HG03432 (cell line): ENCODE results near the gene QSOX2.

Source experiments
- ATAC-seq: cut with Tn5 transposase; IDR thresholded peaks from one replicate; pipeline ENCODE4 v1.9.1; 2021; ENCODE audit warnings: mild to moderate bottlenecking, moderate library complexity; ENCODE audit not compliant: unreplicated experiment

The QSOX2 gene

DNA sequence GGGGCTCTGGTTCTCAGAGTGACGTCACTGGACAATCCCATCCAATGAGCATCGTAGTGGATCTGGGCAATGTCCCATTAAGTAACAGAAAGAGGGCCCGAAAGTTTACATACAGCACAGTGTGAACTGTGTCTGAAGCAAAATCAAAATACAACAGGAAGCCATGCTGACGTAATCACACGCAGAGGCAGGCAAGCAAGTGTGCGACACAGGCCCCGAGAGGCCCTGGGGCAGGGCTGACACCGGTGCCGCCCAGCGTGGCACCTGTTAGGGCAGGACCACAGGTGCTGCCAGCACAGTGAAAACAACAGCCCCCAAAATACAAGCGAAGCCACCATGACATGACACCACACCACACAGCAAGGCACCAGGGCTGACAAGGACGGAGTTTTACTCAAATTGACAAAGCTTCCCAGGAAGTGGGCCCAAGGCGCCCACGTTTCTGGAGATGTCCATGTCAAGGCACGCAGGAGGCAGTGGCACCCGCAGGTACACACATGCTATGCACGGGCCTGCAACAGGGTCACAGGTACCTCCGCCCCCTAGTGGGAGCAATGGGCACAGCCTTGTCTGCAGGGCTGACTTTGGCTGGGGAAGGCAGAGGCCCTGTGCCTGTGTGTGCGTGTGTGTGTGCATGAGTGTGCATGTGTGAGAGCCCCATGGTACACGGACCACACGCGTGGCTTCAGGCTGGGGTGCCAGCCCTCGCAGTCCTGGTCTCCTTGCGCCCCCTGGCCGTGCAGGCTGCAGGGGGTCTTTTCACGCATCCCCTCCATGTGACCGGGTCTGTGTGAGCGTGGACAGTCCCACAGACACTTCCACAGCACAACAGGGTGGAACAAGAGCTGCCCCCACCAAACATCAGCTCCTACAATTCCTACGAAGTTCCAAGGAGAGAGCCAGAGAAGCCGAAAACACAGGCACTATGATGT lies 19.6 kb downstream of the QSOX2 start:
- peak; percentile 61 for ATAC-seq

DNA sequence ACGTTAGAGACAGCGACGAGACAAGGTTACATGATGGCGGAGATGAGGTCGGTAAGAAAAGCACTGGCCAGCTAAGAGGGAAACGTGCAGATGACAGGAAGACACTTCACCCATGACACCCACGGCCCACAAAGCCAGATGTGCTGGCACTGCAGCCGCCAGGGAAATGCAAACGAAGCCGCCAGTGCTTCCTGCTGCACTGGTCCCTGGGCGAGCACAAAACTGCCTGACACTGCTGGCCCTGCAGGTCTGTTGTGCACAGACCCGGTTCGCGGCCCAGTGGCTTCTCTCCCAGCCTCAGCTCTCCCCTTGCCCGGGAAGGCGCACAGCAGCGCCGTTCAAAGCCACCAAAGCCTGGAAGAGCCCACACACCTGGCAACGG lies 20.3 kb downstream of the QSOX2 start:
- ATAC-seq = peak; percentile 60

GRCh38 chr9:136223871-136224640 lies 21.6 kb downstream of the QSOX2 start:
- ATAC-seq = no peak

GRCh38 chr9:136222906-136223285 lies 22.7 kb downstream of the QSOX2 start:
- no peak for ATAC-seq

GRCh38 chr9:136222166-136222905 lies 23.3 kb downstream of the QSOX2 start:
- ATAC-seq = no peak

DNA sequence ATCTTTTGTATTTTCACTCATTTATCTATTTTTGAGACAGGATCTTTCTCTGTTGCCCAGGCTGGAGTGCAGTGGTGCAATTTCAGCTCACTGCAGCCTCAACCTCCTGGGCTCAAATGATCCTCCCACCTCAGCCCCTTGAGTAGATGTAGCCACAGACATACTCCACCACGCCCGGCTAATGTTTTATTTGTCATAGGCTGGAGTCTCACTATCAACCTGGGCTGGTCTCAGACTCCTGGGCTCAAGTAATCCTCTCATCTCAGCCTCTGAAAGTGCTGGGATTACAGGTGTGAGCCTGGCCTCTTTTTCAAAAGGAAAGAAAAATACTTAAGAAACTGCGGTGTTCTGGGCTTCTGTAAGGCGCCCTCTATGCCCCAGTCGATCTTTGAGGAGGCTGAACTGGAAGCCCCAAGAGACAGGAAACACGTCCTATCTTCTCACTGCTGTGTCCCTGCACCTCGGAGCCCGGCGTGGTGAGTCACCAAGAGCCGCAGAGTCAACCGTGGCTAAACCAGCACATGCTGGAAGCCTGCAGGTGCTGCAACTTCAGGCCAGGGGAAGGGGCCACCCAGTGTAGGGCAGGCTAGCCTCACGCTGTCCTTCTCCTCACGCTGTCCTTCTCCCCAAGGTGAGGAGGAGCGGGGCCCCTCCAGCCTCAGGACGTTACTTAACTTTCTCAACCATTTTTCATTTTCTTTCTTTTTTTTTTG lies 25.4 kb downstream of the QSOX2 start:
- ATAC-seq = no peak

GRCh38 chr9:136219276-136219675 lies 26.3 kb downstream of the QSOX2 start:
- ATAC-seq = no peak

DNA sequence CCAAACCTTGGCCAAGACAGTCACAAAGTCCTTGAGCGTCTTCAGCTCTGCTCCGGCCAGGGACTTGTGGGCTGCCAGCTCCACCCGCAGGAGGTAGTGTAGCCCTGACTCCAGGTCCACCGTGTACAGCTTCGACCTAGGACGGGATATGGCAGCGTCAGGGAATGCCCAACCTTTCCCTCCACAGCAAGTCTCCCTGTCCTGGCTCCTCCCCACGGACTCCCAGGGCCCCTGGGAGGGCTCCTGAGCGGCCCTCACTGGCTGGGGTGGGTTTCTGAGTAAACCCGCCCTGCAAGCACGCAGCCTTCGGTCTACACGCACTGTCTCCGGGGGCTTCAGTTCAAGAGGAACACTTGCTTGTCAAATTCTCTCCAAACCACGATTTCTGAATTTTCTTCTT lies 26.9 kb downstream of the QSOX2 start:
- no peak for ATAC-seq

- no peak for ATAC-seq
Observed at GRCh38 chr9:136218271-136218670, 27.3 kb downstream of the QSOX2 start.

- no peak for ATAC-seq
Observed at GRCh38 chr9:136216541-136217244, 28.9 kb downstream of the QSOX2 start.

- no peak for ATAC-seq
Observed at GRCh38 chr9:136213733-136214132, 31.9 kb downstream of the QSOX2 start.

- no peak for ATAC-seq
Observed at GRCh38 chr9:136212345-136212950, 33.2 kb downstream of the QSOX2 start.

DNA sequence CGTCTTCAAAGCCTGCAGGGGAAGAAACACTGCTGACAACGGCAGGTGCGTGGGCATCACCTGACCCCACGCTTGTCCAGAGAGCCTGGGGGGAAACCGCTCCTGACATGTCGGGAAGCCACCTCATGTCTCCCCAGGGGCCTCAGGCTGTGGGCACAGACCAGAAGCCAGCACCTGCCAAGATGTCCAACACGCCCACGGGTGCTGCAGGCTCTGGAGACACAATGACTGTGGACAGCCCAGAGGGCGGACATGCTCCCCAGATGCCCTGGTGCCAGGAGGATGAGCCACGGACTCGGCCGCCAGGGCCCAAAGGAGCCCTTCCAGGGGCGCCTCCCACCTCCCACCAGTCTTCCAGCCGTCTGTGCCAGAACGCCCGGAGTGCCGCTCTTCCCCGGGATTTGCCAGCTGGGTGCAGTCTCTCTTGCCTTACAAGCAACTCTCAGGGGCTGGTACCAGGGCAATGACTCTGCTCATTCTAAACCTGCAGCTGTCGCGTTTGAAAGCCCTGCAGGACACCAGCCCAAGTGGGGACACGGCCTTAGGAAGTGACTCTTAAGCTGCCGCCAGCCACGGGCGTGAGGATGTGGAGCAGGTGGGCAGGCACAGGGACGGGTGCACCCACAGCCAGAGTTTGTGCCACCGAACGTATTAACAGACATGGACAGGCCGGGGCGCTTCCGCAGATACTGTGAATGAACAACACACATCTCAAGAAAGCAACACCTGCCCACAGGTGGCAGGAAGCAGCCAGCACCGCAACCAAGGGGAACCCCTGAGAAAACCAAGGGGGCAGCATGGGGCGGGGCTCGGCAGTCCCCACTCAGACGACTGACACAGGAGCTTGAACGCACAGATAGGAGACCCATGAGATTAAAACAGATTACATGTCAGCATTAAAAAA lies 33.9 kb downstream of the QSOX2 start:
- no peak for ATAC-seq

DNA sequence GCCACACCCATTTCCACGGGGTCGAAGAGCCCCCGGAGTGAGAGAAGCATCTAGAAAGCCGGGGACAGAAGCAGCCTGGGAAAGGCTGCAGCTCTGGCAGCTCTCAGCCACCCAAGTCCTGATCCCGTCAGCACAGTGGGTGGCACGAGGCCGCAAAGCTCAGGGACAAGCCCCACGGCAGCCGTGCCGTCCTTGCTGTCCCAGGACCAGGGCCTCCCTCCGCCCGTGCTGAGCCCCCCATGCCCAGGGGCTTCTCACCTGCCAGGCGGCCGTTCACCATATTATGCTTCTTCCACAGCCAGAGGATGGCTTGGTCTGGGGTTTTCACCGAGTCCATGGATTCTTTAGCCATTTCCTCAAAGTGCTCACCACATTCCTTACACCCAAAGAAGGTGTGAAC lies 34.6 kb downstream of the QSOX2 start:
- no peak for ATAC-seq

DNA sequence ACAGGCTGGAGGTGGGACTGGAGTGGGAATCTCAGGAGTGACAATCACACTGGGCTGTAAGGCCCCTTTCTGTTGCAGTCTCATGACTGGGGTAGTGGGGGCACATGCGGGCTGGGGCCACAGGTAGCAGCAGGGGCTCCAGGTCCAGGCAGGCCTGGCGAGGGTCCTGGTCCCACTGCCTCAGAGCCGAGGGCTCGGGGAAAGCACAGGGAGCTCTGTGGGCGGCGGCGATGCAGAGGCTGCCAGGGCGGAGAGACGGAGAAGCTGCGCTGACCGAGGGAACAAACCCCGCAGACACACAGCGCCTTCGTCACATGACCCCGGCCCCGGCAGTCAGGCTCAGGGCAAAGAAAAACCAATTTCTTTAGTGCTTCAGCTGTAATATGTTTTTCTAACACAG lies 35.3 kb downstream of the QSOX2 start:
- ATAC-seq = no peak

- ATAC-seq = no peak
Observed at GRCh38 chr9:136209786-136210185, 35.8 kb downstream of the QSOX2 start.

- no peak for ATAC-seq
Observed at GRCh38 chr9:136209232-136209631, 36.4 kb downstream of the QSOX2 start.

DNA sequence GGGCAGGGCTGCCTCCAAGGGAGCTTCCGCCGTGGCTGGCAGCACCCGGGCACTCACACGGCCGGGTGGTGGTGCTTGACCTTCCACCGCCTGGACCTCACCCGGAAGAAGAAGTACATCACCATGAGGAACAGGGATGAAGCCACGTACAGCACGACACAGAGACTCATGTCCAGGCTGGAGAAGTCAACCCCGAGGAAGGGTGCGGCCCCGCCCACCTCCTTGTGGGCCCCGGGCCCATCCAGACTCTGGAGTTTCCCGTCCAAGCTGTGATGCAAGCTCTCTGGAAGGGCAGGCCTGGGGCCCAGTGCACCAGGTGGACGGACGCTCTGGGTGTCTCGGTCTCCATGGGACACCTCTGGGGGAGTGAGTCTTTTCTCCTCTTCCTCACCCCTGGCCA lies 36.9 kb downstream of the QSOX2 start:
- no peak for ATAC-seq

GRCh38 chr9:136207616-136208015 lies 38.0 kb downstream of the QSOX2 start:
- no peak for ATAC-seq
